Motor neuron (in vitro differentiated cells): ENCODE measurements around the gene MFSD8. TPM values are rescaled to one million over a fixed set of nuclear protein-coding genes. Genes with fewer than 3 reads are reported as not detected.

Source experiments
- ATAC-seq, 8 experiments: fragments of 200-7000 bp; cut with Tn5 transposase; replicated peaks in 6 of 8; 2 replicates each; pipeline ENCODE4 v1.8.0; 2021; ENCODE audit warnings: mild to moderate bottlenecking in 8 of 8, moderate library complexity in 8 of 8
- H3K27ac ChIP-seq, 2 donors: fragments of 250-450 bp; sonication (Bioruptor Pico); 2 replicates each; pipeline ENCODE4 v1.9.0; 2021; ENCODE audit warnings: antibody characterized with exemption in 2 of 2, mild to moderate bottlenecking in 2 of 2, moderate library complexity in 1 of 2
- H3K4me1 ChIP-seq, 2 donors: fragments of 250-450 bp; sonication (Bioruptor Pico); replicated peaks in 1 of 2; 2 replicates each; pipeline ENCODE4 v1.6.1; 2021; ENCODE audit warnings: antibody characterized with exemption in 2 of 2, mild to moderate bottlenecking in 2 of 2, moderate library complexity in 1 of 2
- H3K4me3 ChIP-seq, 5 donors: fragments of 250-450 bp; sonication (Bioruptor Pico); 2 replicates each; pipeline ENCODE4 v1.9.0; 2021; ENCODE audit warnings: antibody characterized with exemption in 5 of 5, mild to moderate bottlenecking in 5 of 5, moderate library complexity in 4 of 5
- WGBS, 10 experiments: fragments of 450-650 bp; shearing (Covaris generic); methylation state at CpG; one replicate each; pipeline ENCODE4 v1.0.0; 2022; 5-methylcytosine and 5-hydroxymethylcytosine counted together
- in situ Hi-C, 9 experiments: fragments of 400-800 bp; cut with MboI; loops; one replicate each; pipeline ENCODE4 v1.15.0; 2021; ENCODE audit warnings: low sequenced_read_pairs in 9 of 9, low pct_unique_long_range_greater_than_20kb in 2 of 9; ENCODE audit not compliant: unreplicated experiment in 9 of 9
- total RNA-seq, 8 experiments: library from RNA; unstranded; fragments of 300-600 nt; gene quantifications; 2 replicates each; pipeline versions ENCODE4 v1.2.3 to v1.2.4, GENCODE V29; 2022

The MFSD8 gene
- total RNA-seq, 8 experiments from 2014 or later = 9.4 to 22.8 (median 16.9) TPM

GRCh38 chr4:127868196-127868595 is 96.8 kb downstream of the MFSD8 start:
- H3K4me1 ChIP-seq = no peaks in the 10 kb centered on the region
- in situ Hi-C loops = no loop called here
- 95 to 100% (median 100%) methylated on average over 1 to 2 of the region's 2 CpGs; no CpG with 5 or more reads in 2 of the 10 experiments for WGBS, 10 experiments

More at GRCh38 chr4:127868196-127868595, 96.8 kb downstream of the MFSD8 start:
- H3K4me3 ChIP-seq = no peak overlapping the region
- no peak overlapping the region for H3K27ac ChIP-seq
- ATAC-seq = no peak

Other genes with a start within 250 kb of the MFSD8 start
- gene SLC25A31, start 234.8 kb downstream of the MFSD8 start, total RNA-seq = not detected
- gene HSPA4L, start 182.9 kb downstream of the MFSD8 start, total RNA-seq = 10 to 100 TPM; 15.7 to 41.1 (median 27.8) TPM
- gene PLK4, start 84.3 kb downstream of the MFSD8 start, total RNA-seq = 10 to 100 TPM in 3 of 8 experiments, 1 to 10 TPM in 4, not detected in 1; 1.6 to 19.7 (median 3.6) TPM
- gene ABHD18, start 233 bp upstream of the MFSD8 start, total RNA-seq = 10 to 100 TPM in 1 of 8 experiments, 1 to 10 TPM in 7; 4.6 to 15.6 (median 7.5) TPM
- gene LARP1B, start 96.1 kb upstream of the MFSD8 start, total RNA-seq = 10 to 100 TPM; 11.9 to 41.7 (median 25.7) TPM